ENCODE data around the gene YWHAQ.

YWHAQ gene

DNA sequence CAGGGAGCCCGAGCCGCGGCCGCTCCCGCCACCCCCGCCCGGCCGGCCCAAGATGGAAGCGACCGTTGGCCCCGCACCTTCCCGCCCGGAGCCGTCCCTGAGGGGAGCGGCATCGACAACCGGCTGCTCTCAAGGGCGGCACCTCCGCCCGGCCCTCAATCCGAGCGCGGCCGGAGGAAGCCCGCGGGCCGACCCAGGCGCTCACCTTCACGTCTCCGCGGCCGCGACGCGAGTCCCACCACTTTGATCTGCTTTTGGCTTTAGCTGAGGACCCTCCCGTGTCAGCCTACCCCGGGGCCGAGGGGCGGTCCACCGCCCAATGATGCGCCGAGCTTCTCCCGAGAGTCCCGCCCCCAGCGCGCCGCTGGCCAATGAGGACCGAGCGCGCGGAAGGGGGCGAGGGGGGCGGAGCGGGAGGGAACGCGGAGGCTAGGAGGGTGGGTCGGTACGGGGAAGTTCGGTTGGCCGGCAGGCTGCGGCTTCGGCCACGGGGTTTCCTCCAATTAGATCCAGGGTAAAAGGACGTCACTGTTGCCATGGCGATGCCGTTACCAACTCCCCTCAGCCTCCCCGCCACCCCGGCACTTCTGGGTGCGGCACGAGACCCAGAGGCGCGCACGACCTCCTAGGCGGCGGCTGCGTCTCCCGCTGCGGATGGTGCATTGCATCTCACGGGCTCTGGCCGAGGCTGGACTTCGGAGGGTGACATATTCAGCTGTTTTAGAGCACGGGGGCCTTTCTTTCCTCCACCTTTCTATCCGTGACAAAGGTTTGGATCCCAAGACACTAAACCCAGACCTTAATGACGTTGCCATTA, at the start of gene YWHAQ:
Gene YWHAQ, minus strand, starts transcription at position 262 of the 817 bp plus-strand sequence. CDS start 545 bp downstream, outside the sequence.
- peak; percentile 99 for DNase-seq

DNA sequence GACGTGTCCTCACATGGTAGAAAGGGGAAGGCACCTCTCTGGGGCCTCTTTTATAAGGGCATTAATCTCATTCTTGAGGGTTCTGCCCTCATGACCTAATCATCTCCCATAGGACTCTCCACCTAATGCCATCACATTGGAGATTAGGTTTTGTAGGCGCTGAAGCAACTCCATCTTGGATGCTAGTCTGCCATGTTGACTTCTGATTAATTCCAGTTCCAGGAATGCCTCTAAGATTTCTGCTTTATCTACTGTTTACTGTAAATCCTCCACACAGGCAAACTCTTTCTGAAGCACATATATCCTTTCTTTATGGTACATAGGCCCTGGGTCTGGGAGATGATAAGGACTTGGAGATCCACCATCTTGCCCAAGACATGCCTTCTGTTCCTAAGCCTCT, 49.3 kb upstream of the YWHAQ start:
- DNase-seq = no peak

DNA sequence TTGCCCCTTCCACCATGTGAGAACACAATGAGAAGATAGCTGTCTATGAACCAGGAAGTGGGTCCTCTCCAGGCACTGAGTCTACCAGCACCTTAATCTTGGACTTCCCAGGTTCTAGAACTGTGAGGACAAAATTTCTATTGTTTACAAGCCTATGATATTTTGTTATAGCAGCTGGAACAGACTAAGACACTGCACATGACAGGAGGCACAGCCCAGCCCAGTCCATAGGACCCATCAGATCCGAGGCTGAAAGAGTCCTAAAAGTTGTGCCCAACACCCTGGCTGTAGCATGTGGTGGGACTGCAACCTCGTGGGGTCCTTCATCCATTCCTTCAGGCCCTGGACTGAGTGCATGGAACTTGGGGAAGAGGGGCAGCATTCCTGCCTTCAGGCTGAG, 48.4 kb upstream of the YWHAQ start:
- DNase-seq = no peak

DNA sequence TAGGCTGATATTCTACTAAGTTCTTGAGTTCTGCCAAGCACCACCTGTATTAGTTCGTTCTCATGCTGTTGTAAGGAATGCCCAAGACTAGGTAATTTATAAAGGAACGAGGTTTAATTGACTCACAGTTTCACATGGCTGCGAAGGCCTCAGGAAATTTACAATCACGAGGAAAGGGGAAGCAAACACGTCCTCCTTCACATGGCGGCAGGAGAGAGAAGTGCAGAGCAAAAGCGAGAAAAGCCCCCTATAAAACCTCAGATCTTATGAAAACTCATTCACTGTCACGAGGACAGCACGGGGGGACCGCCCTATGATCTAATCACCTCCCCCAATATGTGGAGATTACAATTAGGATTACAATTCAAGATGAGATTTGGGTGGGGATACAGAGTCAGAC, 47.7 kb upstream of the YWHAQ start:
- no peak for DNase-seq

DNA sequence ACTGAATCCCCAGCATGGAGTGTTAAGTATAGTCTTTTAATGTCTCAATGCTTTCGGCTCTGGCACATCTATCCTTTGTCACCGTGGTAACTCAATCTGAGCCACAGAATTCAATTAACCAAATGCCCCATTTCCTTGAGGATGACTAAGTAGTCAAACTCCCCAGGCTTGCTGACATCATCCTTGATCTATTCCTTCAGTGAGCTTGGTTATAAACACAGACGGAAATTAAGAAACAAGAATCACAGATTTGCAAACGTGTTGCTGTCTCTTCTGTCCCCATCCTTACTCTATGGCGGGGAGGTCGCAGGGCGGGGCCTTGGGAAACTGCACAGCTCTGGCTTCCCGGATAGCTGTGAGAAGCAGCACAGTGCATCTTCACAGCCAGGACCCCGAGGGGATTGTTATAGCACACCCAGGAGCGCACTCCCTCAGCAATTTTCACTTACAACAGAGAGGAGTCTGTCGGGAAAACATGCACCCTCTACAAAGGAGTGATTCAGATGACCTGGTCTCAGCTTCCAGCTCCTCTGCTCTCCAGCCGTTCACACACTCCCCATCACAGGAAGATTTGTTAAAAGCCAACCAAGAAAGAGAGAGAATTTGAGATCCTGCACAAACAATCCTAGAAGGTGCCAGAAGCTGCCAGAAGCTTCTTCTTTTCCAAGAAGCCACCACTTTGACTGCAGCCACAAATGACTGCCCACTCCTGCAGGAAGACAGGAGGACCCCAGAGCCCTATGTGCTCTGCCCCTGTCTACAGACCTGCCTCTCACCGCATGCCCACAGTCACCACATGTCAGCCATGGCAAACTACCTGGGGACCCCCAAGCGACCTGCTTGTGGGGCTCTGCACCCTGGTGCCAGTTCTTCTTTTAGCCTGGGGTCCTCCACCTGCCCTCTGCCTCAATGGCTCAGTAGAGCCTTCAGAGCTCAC, 44.9 kb upstream of the YWHAQ start:
- peak; percentile 95 for DNase-seq

DNA sequence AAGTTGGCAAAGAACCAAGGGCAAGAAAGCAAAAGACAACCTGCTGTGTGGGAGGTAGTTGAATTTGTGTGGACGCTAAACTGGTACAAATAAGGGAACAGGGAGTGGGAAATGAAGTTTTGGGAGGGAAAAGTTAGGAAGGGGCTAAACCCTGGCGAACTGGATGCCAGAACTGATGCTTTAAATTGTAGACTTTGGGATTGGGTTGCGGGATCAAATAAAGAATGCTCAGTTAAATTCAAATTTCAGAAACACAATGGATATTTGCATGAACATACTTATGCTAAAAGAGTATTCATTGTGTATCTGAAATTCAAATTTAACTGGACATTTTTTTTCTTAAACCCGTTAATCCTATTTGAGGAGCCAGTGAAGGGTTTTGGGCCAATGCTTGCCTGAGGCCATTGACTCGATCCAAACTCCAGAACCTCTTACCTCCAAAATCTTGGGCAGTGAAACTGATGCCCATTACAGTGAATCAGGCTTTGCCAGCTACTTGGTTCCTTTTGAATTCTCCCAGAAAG, 44.2 kb upstream of the YWHAQ start:
- DNase-seq = no peak

DNA sequence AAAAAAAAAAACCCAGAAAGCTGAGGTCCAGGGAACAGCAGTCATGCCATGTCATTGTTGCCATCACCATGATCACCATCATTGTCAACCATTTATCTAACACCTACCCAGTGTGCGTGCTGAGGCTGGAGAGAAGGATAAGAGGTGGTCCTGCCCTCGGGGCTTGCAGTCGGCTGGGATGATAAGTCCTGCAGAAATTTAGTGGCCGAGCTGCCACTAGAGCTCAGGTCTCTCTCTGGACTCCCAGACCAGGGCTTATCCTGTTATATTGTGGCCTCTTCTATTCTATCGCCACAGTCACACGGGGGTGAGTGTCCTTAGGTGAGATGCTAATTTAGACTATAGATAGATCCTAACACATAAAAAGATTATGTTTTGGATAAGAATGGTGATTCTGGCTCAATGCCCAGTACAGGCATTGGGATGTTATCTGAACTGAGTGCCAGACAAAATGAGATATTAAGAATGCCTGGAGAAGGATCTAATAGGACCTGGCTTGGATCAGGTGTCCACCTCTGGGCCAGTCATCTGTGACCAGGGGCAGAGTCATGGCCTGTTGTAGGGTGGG, 43.2 kb upstream of the YWHAQ start:
- DNase-seq = no peak

DNA sequence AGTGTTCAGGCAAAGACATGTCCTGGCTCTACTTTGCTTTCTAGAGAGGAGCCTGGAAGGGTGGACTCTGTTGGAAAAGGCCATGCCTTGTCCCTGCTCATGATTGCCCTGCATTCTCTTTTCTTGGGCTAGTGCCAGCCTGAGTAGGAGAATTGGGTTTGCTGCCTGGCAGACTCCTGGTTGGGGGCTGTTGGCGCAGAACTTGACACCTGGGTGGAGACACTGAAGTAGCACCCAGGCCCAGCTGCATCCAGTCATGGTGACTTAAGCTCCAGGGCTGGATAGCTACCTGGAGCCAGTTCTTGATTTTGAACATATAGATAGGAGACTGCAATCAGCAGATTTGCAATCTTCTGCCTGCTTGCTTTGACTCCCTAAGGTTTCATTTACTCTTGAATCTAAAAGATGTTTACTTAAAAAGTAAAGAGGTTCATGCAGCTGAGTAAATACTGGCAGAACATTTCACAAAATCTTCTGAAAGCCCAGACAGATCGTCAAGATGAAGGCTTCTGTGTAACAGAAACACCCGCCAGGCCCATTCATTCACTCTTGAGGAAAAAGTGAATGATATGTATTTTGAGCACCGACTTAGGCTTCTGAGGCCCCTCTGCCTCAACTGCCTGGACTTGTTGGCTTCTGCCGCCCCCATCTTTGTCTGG, 38.0 kb upstream of the YWHAQ start:
- no peak for DNase-seq

DNA sequence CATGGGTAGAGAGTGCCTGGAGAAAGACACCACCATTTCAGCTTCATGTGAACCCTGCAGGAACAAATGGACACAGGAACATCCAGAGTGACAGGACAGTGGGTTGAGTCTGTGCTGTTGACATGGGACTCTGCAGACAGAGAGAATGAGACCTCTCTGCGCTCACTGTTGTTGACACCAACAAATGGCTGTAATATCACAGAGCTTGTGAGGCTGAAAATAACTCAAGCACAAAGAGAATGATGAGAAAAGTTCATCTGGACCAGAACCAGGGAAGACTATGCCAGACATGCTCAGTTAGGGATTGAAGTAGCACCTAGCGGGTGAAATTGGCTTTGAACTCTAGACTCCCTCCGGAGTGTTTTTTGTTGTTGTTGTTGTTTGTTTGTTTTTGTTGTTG, 37.0 kb upstream of the YWHAQ start:
- no peak for DNase-seq

DNA sequence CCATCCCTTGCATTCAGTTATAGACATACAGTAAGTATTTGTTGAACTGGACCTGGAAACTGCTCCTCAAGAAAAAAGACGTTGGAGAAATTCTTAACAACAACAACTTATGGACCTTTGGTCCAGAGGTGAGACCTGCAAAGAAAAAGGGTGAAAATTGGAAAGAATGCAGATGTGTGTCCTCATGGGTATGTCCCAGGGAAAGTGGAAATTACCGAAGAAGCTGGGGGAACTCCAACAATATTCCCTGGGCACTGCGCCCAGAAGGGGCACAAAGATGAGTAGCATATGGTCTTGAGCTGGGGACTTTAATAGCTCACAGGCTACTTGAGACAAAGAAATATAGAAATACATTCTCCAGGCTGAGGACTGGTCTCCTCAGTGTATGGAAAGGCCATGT, 35.5 kb upstream of the YWHAQ start:
- DNase-seq = peak; percentile 76

DNA sequence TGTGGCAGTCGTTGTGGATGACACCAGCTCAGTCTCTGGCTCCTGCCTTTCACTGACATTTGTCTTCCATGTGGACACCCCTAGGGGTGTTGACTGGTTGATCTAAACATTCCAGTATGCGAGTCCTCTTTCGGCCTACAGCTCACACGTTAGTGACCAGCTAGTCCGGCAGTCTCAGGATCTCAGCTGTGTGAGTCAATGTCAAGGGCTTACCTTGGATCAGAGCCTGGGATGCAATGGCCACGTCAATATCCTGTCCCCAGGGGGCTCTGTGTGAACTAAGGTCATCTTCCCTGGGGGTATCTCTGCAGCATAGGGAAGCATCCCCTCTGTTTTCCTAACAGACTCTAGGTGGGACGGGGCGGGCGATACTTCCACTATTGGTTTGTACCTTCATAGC, 35.1 kb upstream of the YWHAQ start:
- peak; percentile 95 for DNase-seq

DNA sequence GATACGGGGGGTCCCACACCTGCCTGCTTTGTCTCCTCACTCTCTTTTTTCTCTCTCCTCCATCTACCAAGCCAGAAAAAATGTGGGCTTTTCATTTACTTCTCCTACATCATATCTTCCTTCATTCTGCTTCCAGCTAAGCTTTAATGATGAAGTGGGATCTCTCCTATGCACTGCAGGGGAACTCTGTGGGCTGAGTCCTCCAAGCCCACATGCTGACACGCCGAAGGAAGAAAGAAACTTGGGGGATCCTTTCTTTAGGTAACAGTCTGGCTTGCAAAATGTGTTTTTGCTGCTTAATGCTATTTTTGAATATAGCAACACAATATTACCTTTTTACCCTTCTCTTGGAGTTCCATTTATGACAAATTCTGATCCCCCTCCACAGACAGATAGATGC, 33.6 kb upstream of the YWHAQ start:
- no peak for DNase-seq

DNA sequence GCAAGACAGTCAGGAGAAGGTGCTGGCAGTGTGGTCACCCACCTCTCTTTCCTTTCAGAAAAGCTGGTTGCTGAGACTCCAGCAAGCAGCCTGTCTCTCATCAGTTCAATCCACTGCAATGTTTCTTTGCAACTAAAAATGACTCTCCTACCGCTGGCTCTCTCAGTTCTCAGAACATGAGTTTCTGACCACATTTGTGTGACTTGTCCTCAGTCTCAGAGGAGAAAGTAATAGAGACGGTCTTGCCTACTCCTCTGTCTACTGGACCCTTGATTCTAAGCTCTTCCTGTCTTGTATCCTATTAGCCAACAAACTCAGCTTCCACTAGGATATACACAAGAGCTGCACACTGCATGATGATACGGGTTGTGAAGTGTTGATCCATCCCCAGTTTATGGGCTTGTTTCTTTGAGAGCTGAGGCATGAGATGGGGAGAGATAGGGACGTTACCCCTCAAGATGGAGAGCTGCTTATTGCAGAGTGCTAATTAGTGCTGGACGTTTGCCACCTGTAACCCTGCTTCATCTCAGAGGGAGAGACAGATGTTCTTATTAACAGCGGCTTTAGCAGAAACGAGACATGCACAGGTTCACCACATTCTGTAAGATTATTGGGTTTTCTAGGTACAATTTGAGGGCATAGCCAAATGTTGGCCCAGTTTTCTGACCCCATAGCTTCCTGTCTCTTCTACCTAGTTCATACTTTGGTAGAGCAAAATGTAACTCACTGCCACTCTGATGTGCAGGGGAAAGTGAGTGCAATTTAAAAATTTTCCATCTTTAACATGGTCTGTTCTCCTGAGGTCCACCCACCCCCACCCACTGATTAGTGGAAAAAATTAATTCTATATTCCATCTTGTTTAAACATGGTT, 32.4 kb upstream of the YWHAQ start:
- DNase-seq = no peak

DNA sequence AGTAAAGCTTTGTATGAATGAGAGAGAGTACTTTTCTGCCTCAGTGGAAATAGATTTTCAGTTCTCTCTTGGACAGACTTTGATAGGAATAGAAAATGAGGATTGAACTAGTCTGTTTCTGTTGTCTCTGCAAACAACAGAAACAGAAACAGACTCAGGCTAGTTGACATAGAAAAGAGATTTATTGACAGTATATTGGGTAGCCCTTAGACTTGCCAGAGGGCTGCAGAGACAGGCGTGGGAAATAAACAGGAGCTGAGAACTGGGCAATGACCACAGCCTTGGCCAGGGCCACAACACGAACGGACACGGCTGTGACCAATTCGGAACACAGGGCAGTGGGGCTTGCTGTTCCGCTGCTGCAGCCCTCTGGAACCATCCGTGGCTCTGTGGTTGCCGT, 30.5 kb upstream of the YWHAQ start:
- no peak for DNase-seq

DNA sequence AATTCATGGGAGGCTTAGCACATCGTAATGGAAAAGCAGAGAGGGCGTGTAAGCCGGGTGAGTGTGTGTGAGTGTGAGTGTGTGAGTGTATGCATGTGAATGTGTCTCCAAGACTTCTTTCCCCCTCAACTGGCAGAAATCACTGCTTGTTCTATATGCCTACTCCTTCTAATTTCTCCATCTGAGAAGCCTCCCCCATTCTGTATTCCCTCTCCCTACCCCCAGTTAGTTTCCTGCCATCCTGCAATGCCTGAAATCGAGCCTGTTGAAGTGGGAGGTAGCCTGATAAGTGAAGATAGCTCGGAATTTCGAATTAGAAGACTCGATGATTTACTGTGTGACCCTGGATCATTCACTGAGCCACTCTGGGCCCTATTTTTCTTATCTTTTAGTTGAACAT, 30.0 kb upstream of the YWHAQ start:
- DNase-seq = no peak

DNA sequence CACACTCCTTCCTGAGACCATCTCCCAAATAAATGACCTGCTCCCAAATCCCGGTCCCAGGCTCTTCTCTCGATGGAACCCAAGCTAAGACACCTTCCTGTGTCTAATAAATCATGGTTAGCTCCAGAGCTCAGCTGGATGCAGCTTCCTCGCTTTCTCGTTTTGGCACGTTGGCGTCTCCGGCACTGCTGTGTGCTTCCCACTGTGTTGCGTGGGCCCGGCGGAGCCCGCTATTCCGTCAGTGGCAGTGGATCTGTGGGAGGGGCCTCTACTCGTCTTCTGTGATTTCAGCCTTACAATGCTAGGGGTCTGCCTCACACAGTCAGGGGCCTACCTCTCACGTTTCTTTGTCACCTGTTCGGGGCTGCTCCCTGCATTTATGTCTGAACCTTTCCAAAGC, 29.4 kb upstream of the YWHAQ start:
- no peak for DNase-seq

DNA sequence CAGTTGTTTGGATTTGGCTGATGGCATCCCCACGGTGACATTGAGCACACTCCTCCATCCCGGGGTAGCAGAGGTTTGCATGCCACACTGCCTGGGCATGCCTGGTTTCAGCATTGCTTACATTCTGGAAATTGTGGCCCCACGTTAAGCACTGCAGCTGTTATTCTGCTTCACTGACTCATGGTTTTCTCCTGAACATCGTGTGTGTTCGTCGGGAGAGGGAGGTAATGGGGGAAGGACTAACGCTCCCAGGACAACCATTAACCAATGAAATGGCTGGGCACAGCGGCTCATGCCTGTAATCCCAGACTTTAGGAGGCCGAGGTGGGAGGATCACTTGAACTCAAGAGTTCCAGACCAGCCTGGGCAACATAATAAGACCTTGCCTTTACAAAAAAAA, 28.2 kb upstream of the YWHAQ start:
- no peak for DNase-seq

DNA sequence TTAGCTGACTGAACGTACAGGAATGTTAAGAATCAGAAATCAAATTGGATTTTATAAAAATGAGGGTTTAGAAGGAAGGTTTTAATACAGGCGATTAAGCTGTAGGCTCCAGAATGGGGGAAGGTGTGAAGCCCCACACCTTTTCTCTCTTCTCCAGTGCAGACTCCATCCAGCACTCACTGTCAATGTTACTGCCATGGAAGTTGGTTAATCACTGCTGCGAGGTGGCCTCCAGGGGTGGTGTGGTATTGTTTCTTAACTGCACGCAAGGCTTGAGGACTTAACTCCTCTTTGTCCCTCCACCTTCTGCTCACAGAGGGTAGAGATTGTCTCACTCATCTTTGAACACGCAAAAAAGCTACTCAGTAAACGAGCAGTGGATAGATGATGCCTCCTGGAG, 26.9 kb upstream of the YWHAQ start:
- DNase-seq = no peak

DNA sequence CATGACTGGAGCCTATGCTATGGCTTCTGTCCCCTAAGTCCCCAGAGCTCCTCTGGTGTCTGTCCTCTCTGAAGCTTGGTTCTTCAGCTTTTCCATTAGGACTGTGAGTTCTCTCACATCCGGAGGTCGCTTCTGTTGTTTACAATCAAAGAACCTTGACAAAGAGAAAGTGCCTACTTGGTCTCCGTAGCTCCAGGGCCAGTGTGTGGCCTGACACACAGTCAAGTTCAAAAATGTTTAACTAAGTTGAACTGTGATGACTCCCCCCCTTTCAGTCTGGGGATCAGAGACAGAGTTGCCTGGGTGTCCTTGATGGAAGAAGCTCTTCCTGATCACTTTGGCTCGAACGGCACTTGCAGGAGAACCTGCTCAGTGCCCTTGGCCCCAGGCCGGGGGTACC, 26.3 kb upstream of the YWHAQ start:
- DNase-seq = no peak

DNA sequence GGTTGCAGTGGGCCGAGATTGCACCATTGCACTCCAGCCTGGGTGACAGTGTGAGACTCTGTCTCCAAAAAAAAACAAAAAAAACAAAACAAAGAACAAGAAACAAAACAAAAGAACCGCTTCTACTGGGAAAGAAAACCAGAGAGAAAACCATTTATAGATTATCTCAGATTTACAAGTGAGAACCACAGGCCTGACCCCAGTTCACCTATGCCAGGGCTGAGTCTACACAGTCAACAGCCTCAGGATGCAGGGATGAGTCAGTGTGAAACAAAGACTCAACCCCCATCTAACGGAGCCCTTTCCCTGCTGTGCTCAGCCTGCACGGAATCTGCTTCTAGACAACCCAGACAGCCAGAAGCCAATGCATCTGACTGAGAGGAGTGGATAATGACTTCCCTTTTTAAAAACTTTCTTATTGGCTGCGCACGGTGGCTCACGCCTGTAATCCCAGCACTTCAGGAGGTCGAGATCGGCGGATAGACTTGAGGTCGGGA, 25.5 kb upstream of the YWHAQ start:
- peak; percentile 97 for DNase-seq

DNA sequence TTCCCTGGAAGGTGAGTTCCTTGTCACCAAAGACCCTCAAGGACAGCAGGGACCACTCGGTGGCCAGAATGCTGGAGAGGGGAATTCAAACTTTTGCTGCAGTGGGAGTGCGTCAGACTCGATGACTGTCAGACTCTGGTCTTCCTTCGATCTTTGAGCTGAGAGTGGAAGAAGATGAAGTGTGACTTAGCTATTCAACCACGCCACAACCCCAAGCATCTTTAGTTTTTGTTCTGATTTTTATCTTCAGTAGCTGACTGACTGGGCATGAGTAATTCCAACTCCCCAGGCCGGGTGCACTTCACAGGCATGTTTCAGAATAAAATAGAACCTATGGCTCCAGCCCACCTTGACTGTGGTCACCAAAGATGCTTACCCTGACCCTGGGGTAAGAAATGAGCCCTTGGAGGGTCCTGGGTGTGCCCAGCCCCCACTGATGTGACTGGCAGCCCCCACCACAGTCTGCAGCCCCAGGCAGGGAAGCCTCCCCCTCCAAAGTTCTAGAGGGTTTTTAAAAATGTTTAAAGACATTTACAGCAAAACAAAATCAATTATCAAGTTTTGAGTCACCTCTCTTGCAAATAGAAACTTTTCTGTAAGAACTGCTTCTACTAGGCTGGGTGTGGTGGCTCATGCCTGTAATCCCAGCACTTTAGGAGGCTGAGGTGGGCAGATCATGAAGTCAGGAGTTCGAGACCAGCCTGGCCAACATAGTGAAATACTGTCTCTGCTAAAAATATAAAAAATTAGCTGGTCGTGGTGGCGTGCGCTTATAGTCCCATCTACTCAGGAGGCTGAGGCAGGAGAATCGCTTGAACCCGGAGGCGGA, 24.9 kb upstream of the YWHAQ start:
- peak; percentile 90 for DNase-seq

Measured in EL (cell line).